ENCODE results near the gene GTF2E1.
"Not testable (repeated sequence)": the region's sequence is repeated elsewhere in the genome, so short reads cannot be mapped to it uniquely, and the experiment has no call there.

GTF2E1 gene

GRCh38 chr3:120756061-120756460, 13.5 kb downstream of the GTF2E1 start:
- Histone ChIP-seq H3K4me3 (ENCODE audit: low read depth in 1 of 2, low read length in 2 of 2) (no peak overlapping the region), H3K36me3 (ENCODE audit: insufficient read depth, low read length) (peaks cover 4% of the 10 kb centered on the region), H3K27ac (ENCODE audit: low read depth, low read length) (no peak overlapping the region), H3K9ac (ENCODE audit: low read length) (no peak overlapping the region), H3K27me3 (ENCODE audit: control insufficient read depth in 1 of 2, insufficient read depth in 2 of 2, low read length in 2 of 2) (no peaks in the 10 kb centered on the region), H3K4me1 (ENCODE audit: insufficient read depth, low read length) (no peaks in the 10 kb centered on the region), H3K9me3 (ENCODE audit: low read length) (no peaks in the 10 kb centered on the region)

- not testable (repeated sequence) for H3K4me3 ChIP-seq (ENCODE audit: low read depth in 1 of 2, low read length in 2 of 2); H3K36me3 ChIP-seq (ENCODE audit: insufficient read depth, low read length); H3K27ac ChIP-seq (ENCODE audit: low read depth, low read length); H3K4me1 ChIP-seq (ENCODE audit: insufficient read depth, low read length); H3K9me3 ChIP-seq (ENCODE audit: low read length); H3K9ac ChIP-seq (ENCODE audit: low read length); H3K27me3 ChIP-seq (ENCODE audit: control insufficient read depth in 1 of 2, insufficient read depth in 2 of 2, low read length in 2 of 2)
Observed at GRCh38 chr3:120758551-120758950, 16.0 kb downstream of the GTF2E1 start.

- no peak overlapping the region for H3K9ac ChIP-seq (ENCODE audit: low read length)
- no peak overlapping the region for H3K27ac ChIP-seq (ENCODE audit: low read depth, low read length)
- no peaks in the 10 kb centered on the region for H3K27me3 ChIP-seq (ENCODE audit: control insufficient read depth in 1 of 2, insufficient read depth in 2 of 2, low read length in 2 of 2)
- no peak overlapping the region for H3K4me3 ChIP-seq (ENCODE audit: low read depth in 1 of 2, low read length in 2 of 2)
- no peaks in the 10 kb centered on the region for H3K9me3 ChIP-seq (ENCODE audit: low read length)
- H3K36me3 ChIP-seq (ENCODE audit: insufficient read depth, low read length) = no peaks in the 10 kb centered on the region
- H3K4me1 ChIP-seq (ENCODE audit: insufficient read depth, low read length) = peaks cover 16% of the 10 kb centered on the region
Observed at GRCh38 chr3:120762615-120763014, 20.1 kb downstream of the GTF2E1 start.

- Histone ChIP-seq H3K9ac (ENCODE audit: low read length) (no peak overlapping the region), H3K4me1 (ENCODE audit: insufficient read depth, low read length) (peaks cover 22% of the 10 kb centered on the region), H3K27me3 (ENCODE audit: control insufficient read depth in 1 of 2, insufficient read depth in 2 of 2, low read length in 2 of 2) (no peaks in the 10 kb centered on the region), H3K36me3 (ENCODE audit: insufficient read depth, low read length) (no peaks in the 10 kb centered on the region), H3K4me3 (ENCODE audit: low read depth in 1 of 2, low read length in 2 of 2) (no peak overlapping the region), H3K9me3 (ENCODE audit: low read length) (no peaks in the 10 kb centered on the region), H3K27ac (ENCODE audit: low read depth, low read length) (no peak overlapping the region)
Observed at GRCh38 chr3:120763601-120764000, 21.1 kb downstream of the GTF2E1 start.

GRCh38 chr3:120764206-120764605, 21.7 kb downstream of the GTF2E1 start:
- no peak overlapping the region for H3K27ac ChIP-seq (ENCODE audit: low read depth, low read length)
- H3K9me3 ChIP-seq (ENCODE audit: low read length) = no peaks in the 10 kb centered on the region
- no peak overlapping the region for H3K4me3 ChIP-seq (ENCODE audit: low read depth in 1 of 2, low read length in 2 of 2)
- H3K36me3 ChIP-seq (ENCODE audit: insufficient read depth, low read length) = no peaks in the 10 kb centered on the region
- H3K27me3 ChIP-seq (ENCODE audit: control insufficient read depth in 1 of 2, insufficient read depth in 2 of 2, low read length in 2 of 2) = no peaks in the 10 kb centered on the region
- H3K4me1 ChIP-seq (ENCODE audit: insufficient read depth, low read length) = peaks cover 22% of the 10 kb centered on the region
- H3K9ac ChIP-seq (ENCODE audit: low read length) = no peak overlapping the region

GRCh38 chr3:120765830-120766493, 23.4 kb downstream of the GTF2E1 start:
- no peak overlapping the region for H3K27ac ChIP-seq (ENCODE audit: low read depth, low read length)
- no peak overlapping the region for H3K9ac ChIP-seq (ENCODE audit: low read length)
- H3K27me3 ChIP-seq (ENCODE audit: control insufficient read depth in 1 of 2, insufficient read depth in 2 of 2, low read length in 2 of 2) = no peaks in the 10 kb centered on the region
- H3K9me3 ChIP-seq (ENCODE audit: low read length) = no peaks in the 10 kb centered on the region
- no peaks in the 10 kb centered on the region for H3K36me3 ChIP-seq (ENCODE audit: insufficient read depth, low read length)
- peaks cover 25% of the 10 kb centered on the region for H3K4me1 ChIP-seq (ENCODE audit: insufficient read depth, low read length)
- H3K4me3 ChIP-seq (ENCODE audit: low read depth in 1 of 2, low read length in 2 of 2) = no peak overlapping the region

- Histone ChIP-seq H3K9ac (ENCODE audit: low read length) (no peak overlapping the region), H3K36me3 (ENCODE audit: insufficient read depth, low read length) (no peaks in the 10 kb centered on the region)
Observed at GRCh38 chr3:120766576-120766975, 24.0 kb downstream of the GTF2E1 start.

GRCh38 chr3:120767106-120767505, 24.6 kb downstream of the GTF2E1 start:
- Histone ChIP-seq H3K9ac (ENCODE audit: low read length) (no peak overlapping the region), H3K36me3 (ENCODE audit: insufficient read depth, low read length) (no peaks in the 10 kb centered on the region), H3K9me3 (ENCODE audit: low read length) (no peaks in the 10 kb centered on the region), H3K27ac (ENCODE audit: low read depth, low read length) (peak overlapping the region; percentile 35), H3K27me3 (ENCODE audit: control insufficient read depth in 1 of 2, insufficient read depth in 2 of 2, low read length in 2 of 2) (no peaks in the 10 kb centered on the region), H3K4me3 (ENCODE audit: low read depth in 1 of 2, low read length in 2 of 2) (no peak overlapping the region), H3K4me1 (ENCODE audit: insufficient read depth, low read length) (peaks cover 26% of the 10 kb centered on the region)

More at GRCh38 chr3:120766576-120766975, 24.0 kb downstream of the GTF2E1 start:
- Histone ChIP-seq H3K9me3 (ENCODE audit: low read length) (no peaks in the 10 kb centered on the region), H3K27me3 (ENCODE audit: control insufficient read depth in 1 of 2, insufficient read depth in 2 of 2, low read length in 2 of 2) (no peaks in the 10 kb centered on the region), H3K4me3 (ENCODE audit: low read depth in 1 of 2, low read length in 2 of 2) (no peak overlapping the region), H3K27ac (ENCODE audit: low read depth, low read length) (no peak overlapping the region), H3K4me1 (ENCODE audit: insufficient read depth, low read length) (peaks cover 26% of the 10 kb centered on the region)

GRCh38 chr3:120769436-120769835, 26.9 kb downstream of the GTF2E1 start:
- no peaks in the 10 kb centered on the region for H3K27me3 ChIP-seq (ENCODE audit: control insufficient read depth in 1 of 2, insufficient read depth in 2 of 2, low read length in 2 of 2)
- no peak overlapping the region for H3K4me3 ChIP-seq (ENCODE audit: low read depth in 1 of 2, low read length in 2 of 2)
- H3K4me1 ChIP-seq (ENCODE audit: insufficient read depth, low read length) = peaks cover 26% of the 10 kb centered on the region
- H3K27ac ChIP-seq (ENCODE audit: low read depth, low read length) = no peak overlapping the region
- H3K36me3 ChIP-seq (ENCODE audit: insufficient read depth, low read length) = no peaks in the 10 kb centered on the region
- H3K9me3 ChIP-seq (ENCODE audit: low read length) = no peaks in the 10 kb centered on the region
- H3K9ac ChIP-seq (ENCODE audit: low read length) = no peak overlapping the region

GRCh38 chr3:120770891-120771290, 28.3 kb downstream of the GTF2E1 start:
- H3K36me3 ChIP-seq (ENCODE audit: insufficient read depth, low read length) = no peaks in the 10 kb centered on the region
- H3K4me1 ChIP-seq (ENCODE audit: insufficient read depth, low read length) = peaks cover 26% of the 10 kb centered on the region
- H3K27ac ChIP-seq (ENCODE audit: low read depth, low read length) = no peak overlapping the region
- no peak overlapping the region for H3K4me3 ChIP-seq (ENCODE audit: low read depth in 1 of 2, low read length in 2 of 2)
- H3K27me3 ChIP-seq (ENCODE audit: control insufficient read depth in 1 of 2, insufficient read depth in 2 of 2, low read length in 2 of 2) = no peaks in the 10 kb centered on the region
- no peak overlapping the region for H3K9ac ChIP-seq (ENCODE audit: low read length)
- H3K9me3 ChIP-seq (ENCODE audit: low read length) = no peaks in the 10 kb centered on the region

GRCh38 chr3:120772081-120772480, 29.5 kb downstream of the GTF2E1 start:
- no peak overlapping the region for H3K27ac ChIP-seq (ENCODE audit: low read depth, low read length)
- H3K9ac ChIP-seq (ENCODE audit: low read length) = no peak overlapping the region
- H3K4me1 ChIP-seq (ENCODE audit: insufficient read depth, low read length) = peaks cover 15% of the 10 kb centered on the region
- H3K36me3 ChIP-seq (ENCODE audit: insufficient read depth, low read length) = peaks cover 9% of the 10 kb centered on the region
- no peaks in the 10 kb centered on the region for H3K27me3 ChIP-seq (ENCODE audit: control insufficient read depth in 1 of 2, insufficient read depth in 2 of 2, low read length in 2 of 2)
- H3K4me3 ChIP-seq (ENCODE audit: low read depth in 1 of 2, low read length in 2 of 2) = no peak overlapping the region
- H3K9me3 ChIP-seq (ENCODE audit: low read length) = no peaks in the 10 kb centered on the region

GRCh38 chr3:120773932-120774331, 31.4 kb downstream of the GTF2E1 start:
- peaks cover 4% of the 10 kb centered on the region for H3K4me1 ChIP-seq (ENCODE audit: insufficient read depth, low read length)
- no peaks in the 10 kb centered on the region for H3K9me3 ChIP-seq (ENCODE audit: low read length)
- no peak overlapping the region for H3K4me3 ChIP-seq (ENCODE audit: low read depth in 1 of 2, low read length in 2 of 2)
- no peak overlapping the region for H3K27ac ChIP-seq (ENCODE audit: low read depth, low read length)
- peaks cover 11% of the 10 kb centered on the region for H3K36me3 ChIP-seq (ENCODE audit: insufficient read depth, low read length)
- H3K9ac ChIP-seq (ENCODE audit: low read length) = no peak overlapping the region
- H3K27me3 ChIP-seq (ENCODE audit: control insufficient read depth in 1 of 2, insufficient read depth in 2 of 2, low read length in 2 of 2) = no peaks in the 10 kb centered on the region

Measured in muscle layer of colon (tissue), 2 donors.